ENCODE measurements around the gene CPEB3. TPM values are rescaled to one million over a fixed set of nuclear protein-coding genes. Genes with fewer than 3 reads are reported as not detected.
A peak's percentile ranks its signal among the peaks of the same experiment; 100 is the strongest.

Gene CPEB3
- total RNA-seq, 1 experiment from 2014 or later = 2.8 TPM

DNA sequence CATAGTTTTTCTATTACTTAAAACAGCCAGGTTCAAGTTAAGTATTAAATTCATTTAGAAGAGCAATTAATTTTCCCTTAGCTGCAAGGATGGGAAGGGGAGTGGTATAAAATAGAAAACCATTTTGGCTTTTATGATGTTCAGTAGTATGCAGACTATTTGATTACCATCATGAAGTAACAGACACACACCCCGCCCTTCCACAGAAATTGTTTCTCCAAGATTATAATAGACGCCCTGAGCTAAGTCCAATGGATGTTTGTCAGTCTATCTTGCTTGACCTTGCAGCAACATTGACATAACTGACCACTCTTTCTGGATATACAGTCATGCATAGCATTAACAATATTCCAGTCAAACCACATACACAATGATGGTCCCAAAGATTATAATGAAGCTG is 42.3 kb downstream of the CPEB3 start:
- no peak overlapping the region for H3K4me3 Mint-ChIP-seq (ENCODE audit: unreplicated experiment)
- no peaks in the 10 kb centered on the region for H3K9me3 Mint-ChIP-seq (ENCODE audit: unreplicated experiment)
- H3K4me1 Mint-ChIP-seq (ENCODE audit: insufficient read depth, unreplicated experiment) = peaks cover 2% of the 10 kb centered on the region
- no peak for DNase-seq (ENCODE audit: unreplicated experiment)
- CTCF ChIA-PET = no interaction called here
- H3K36me3 Mint-ChIP-seq (ENCODE audit: insufficient read depth, unreplicated experiment) = no peaks in the 10 kb centered on the region
- no peaks in the 10 kb centered on the region for H3K27me3 Mint-ChIP-seq (ENCODE audit: insufficient read depth, unreplicated experiment)
- POLR2A ChIA-PET = interaction anchor here (2.2 kb wide), 1 partner anchor 42 kb away, joined by 12 read pairs; the partner anchor contains the start of genes CPEB3 and MARCHF5
- no peak overlapping the region for H3K27ac Mint-ChIP-seq (ENCODE audit: low read depth, unreplicated experiment)
- intact Hi-C loops (cut with micrococcal nuclease) = no loop called here
- TF ChIP-seq CTCF (IDR thresholded peaks at IDR 0.05; ENCODE audit: unreplicated experiment) = no peak
- BruUV-seq (replicated peaks) = no TSS peak

- intact Hi-C loops (cut with micrococcal nuclease) = no loop called here
- TF ChIP-seq CTCF (IDR thresholded peaks at IDR 0.05; ENCODE audit: unreplicated experiment) = no peak
- no peaks in the 10 kb centered on the region for H3K27me3 Mint-ChIP-seq (ENCODE audit: insufficient read depth, unreplicated experiment)
- H3K27ac Mint-ChIP-seq (ENCODE audit: low read depth, unreplicated experiment) = no peak overlapping the region
- no TSS peak for BruUV-seq (replicated peaks)
- no peak overlapping the region for H3K4me3 Mint-ChIP-seq (ENCODE audit: unreplicated experiment)
- no peak for DNase-seq (ENCODE audit: unreplicated experiment)
- POLR2A ChIA-PET = interaction anchor here (1.7 to 11.1 kb wide), 2 partner anchors 10 to 47 kb away, joined by 16 to 371 read pairs; partner anchors contain the start of genes CPEB3 and MARCHF5
- no peaks in the 10 kb centered on the region for H3K36me3 Mint-ChIP-seq (ENCODE audit: insufficient read depth, unreplicated experiment)
- peaks cover 12% of the 10 kb centered on the region for H3K4me1 Mint-ChIP-seq (ENCODE audit: insufficient read depth, unreplicated experiment)
- CTCF ChIA-PET = interaction anchor here (0.9 to 1.3 kb wide), 2 partner anchors 12 to 45 kb away, joined by 3 read pairs; no protein-coding TSS in a partner anchor
- no peaks in the 10 kb centered on the region for H3K9me3 Mint-ChIP-seq (ENCODE audit: unreplicated experiment)
Observed at GRCh38 chr10:92244796-92245195, 46.1 kb downstream of the CPEB3 start.

DNA sequence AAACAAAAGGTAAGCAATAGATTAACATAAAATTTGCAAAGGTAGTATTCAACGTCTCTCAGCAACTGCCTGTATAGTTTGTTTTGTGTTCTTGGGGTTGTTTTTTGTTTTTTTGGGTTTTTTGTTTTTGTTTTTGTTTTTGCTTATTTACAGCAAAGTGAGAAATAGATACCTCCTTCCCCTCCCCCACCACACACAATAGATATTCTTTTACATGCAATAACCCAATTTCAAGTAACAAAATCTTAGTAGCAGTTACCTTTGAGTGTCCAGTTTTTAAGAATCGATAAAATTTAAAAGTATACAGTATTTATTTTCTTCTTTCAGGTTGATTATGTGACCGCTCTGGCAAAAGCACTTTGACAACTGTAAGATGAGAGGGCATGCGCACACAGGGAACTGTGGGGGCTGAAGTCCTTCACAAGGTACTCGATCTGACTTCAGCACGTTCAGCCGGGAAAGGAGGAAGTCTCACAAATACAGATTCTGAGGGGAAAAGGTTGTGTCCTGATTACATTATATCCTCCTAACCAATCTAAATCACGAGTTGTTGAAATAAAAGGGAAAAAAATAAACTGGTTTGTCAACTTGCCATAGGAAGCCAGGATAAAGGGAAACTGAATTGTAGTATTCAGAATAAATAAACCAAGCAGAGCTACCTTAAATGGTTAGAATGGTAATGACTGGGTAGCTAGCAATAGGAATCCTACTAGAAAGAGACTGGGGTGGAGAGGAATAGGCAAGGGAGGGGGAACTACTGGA is 47.8 kb downstream of the CPEB3 start:
- BruUV-seq (replicated peaks) = no TSS peak
- Mint-ChIP-seq H3K36me3 (ENCODE audit: insufficient read depth, unreplicated experiment) (peaks cover 2% of the 10 kb centered on the region), H3K27ac (ENCODE audit: low read depth, unreplicated experiment) (peak overlapping the region; percentile 86), H3K4me3 (ENCODE audit: unreplicated experiment) (peak overlapping the region; percentile 74), H3K4me1 (ENCODE audit: insufficient read depth, unreplicated experiment) (peaks cover 24% of the 10 kb centered on the region), H3K27me3 (ENCODE audit: insufficient read depth, unreplicated experiment) (no peaks in the 10 kb centered on the region), H3K9me3 (ENCODE audit: unreplicated experiment) (no peaks in the 10 kb centered on the region)
- POLR2A ChIA-PET = interaction anchor here (0.7 to 11.1 kb wide), 11 partner anchors 11 to 338 kb away, joined by 3 to 371 read pairs (median 6); partner anchors contain the start of genes CPEB3 and MARCHF5
- no peak for TF ChIP-seq CTCF (IDR thresholded peaks at IDR 0.05; ENCODE audit: unreplicated experiment)
- DNase-seq (ENCODE audit: unreplicated experiment) = peak; percentile 57
- CTCF ChIA-PET = interaction anchor here (0.6 to 1.1 kb wide), 6 partner anchors 12 to 157 kb away, joined by 3 to 4 read pairs (median 3); partner anchors contain the start of genes CPEB3 and MARCHF5
- intact Hi-C loops (cut with micrococcal nuclease) = no loop called here

GRCh38 chr10:92242380-92242779 is 48.5 kb downstream of the CPEB3 start:
- no peak overlapping the region for H3K27ac Mint-ChIP-seq (ENCODE audit: low read depth, unreplicated experiment)
- H3K9me3 Mint-ChIP-seq (ENCODE audit: unreplicated experiment) = no peaks in the 10 kb centered on the region
- H3K4me1 Mint-ChIP-seq (ENCODE audit: insufficient read depth, unreplicated experiment) = peaks cover 31% of the 10 kb centered on the region
- H3K27me3 Mint-ChIP-seq (ENCODE audit: insufficient read depth, unreplicated experiment) = no peaks in the 10 kb centered on the region
- intact Hi-C loops (cut with micrococcal nuclease) = no loop called here
- CTCF ChIA-PET = interaction anchor here (0.6 to 1.1 kb wide), 6 partner anchors 20 to 156 kb away, joined by 3 to 4 read pairs (median 3); partner anchors contain the start of genes CPEB3 and MARCHF5
- no peak for DNase-seq (ENCODE audit: unreplicated experiment)
- BruUV-seq (replicated peaks) = no TSS peak
- POLR2A ChIA-PET = interaction anchor here (0.7 to 11.1 kb wide), 8 partner anchors 13 to 333 kb away, joined by 3 to 371 read pairs (median 5); partner anchors contain the start of genes CPEB3 and MARCHF5
- no peak overlapping the region for H3K4me3 Mint-ChIP-seq (ENCODE audit: unreplicated experiment)
- peaks cover 5% of the 10 kb centered on the region for H3K36me3 Mint-ChIP-seq (ENCODE audit: insufficient read depth, unreplicated experiment)
- TF ChIP-seq CTCF (IDR thresholded peaks at IDR 0.05; ENCODE audit: unreplicated experiment) = no peak
